Stimulated activated naive CD8-positive, alpha-beta T cell treated with anti-CD3 and anti-CD28 coated beads, Interleukin-15, Interleukin-2, amounts not matched to agents 100 ng/mL and 50 ng/mL, for 24 hours (primary cell): ENCODE measurements around the gene SLC25A5.

Experiments used
- H3K27ac Mint-ChIP-seq: one replicate; pipeline ENCODE4 v1.8.0; 2021; ENCODE audit warnings: mild to moderate bottlenecking, mixed read lengths
- H3K27me3 Mint-ChIP-seq: one replicate; pipeline ENCODE4 v1.8.0; 2021; ENCODE audit warnings: mixed read lengths
- H3K36me3 Mint-ChIP-seq: one replicate; pipeline ENCODE4 v1.8.0; 2021; ENCODE audit warnings: low read depth, mixed read lengths
- H3K4me1 Mint-ChIP-seq: one replicate; pipeline ENCODE4 v1.8.0; 2021; ENCODE audit warnings: low read depth, mixed read lengths
- H3K4me3 Mint-ChIP-seq: one replicate; pipeline ENCODE4 v1.8.0; 2021; ENCODE audit warnings: mild to moderate bottlenecking, mixed read lengths
- H3K9me3 Mint-ChIP-seq: one replicate; pipeline ENCODE4 v1.8.0; 2021; ENCODE audit warnings: mixed read lengths

Gene SLC25A5

DNA sequence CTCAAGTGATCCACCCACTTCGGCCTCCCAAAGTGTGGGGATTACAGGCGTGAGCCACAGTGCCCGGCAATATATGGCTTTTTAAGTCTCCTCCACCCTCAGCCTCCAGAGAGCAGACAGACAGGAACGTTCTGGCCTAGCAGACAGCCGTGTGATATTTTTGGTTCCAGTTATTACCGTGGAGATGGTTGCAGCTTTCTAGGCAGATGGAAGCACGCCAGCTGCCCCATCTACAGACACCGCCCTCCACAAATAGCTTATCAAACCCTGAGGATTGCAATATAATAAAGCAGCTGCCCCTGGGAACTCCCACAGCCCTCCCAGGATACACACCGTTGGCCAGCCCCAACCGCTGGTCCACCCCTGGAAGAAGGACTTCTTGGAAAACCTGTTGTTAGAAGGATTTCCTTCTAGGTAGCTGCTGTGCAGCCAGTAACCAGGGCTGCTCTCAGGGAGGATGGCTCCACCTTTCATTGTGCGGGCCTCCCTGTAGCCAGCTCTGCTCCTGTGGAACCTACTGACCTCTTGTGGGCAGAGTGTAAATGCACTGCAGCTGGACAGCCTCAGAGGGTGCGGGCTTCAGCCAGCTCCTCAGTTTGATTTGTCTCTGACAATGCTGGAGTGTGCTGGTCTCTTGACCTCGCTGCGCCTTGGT, 44.0 kb downstream of the SLC25A5 start:
- Mint-ChIP-seq H3K36me3 (no peaks in the 10 kb centered on the region), H3K4me3 (no peak overlapping the region), H3K27ac (no peak overlapping the region), H3K27me3 (no peaks in the 10 kb centered on the region), H3K4me1 (peaks cover 3% of the 10 kb centered on the region), H3K9me3 (no peaks in the 10 kb centered on the region)

DNA sequence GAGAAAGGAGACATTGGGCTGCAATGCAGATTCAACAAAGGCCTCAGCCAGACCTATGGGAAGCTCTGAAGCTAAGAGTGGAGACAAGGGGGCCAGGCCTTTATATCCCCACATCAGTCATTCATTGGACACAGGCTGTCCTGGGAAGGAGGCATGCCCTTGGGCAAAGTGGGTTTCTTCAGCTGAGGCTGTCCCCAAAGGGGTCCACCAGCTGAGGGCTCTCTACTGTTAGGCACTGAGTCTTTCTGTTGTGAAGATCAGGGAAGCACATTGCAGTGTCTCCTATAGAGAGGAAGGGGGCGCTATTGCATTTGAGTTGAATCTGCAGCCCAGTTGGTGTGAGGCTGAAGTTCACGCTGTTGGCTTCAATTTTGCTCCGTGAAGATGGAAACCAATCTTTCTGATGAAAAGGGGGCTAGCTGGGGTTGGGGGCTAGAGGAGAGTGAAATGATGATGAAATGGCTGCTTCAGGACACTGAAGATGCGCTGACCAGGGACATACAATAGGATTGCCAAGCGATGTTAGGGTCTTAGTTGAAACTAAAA, 48.0 kb downstream of the SLC25A5 start:
- Mint-ChIP-seq H3K27ac (no peak overlapping the region), H3K4me3 (no peak overlapping the region), H3K4me1 (no peaks in the 10 kb centered on the region), H3K9me3 (no peaks in the 10 kb centered on the region), H3K27me3 (no peaks in the 10 kb centered on the region), H3K36me3 (no peaks in the 10 kb centered on the region)

DNA sequence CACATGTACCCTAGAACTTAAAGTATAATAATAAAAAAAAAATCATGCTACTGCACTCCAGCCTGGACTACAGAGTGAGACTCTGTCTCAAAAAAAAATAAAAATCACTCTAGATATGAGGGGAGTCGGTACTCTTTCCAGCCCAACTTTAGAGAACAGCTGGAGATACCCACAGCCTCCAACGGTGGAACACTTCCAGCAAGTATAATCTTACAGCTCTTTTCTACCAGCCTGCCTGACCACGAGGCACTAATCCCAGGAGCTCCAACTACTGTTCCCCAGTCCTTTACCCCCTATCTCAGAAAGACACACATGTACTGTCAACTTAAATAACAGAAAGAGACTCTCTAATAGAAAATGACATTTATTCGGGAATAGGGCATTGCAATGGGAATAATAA, 50.1 kb downstream of the SLC25A5 start:
- no peak overlapping the region for H3K27ac Mint-ChIP-seq
- no peaks in the 10 kb centered on the region for H3K4me1 Mint-ChIP-seq
- H3K27me3 Mint-ChIP-seq: no peaks in the 10 kb centered on the region
- H3K36me3 Mint-ChIP-seq: no peaks in the 10 kb centered on the region
- no peak overlapping the region for H3K4me3 Mint-ChIP-seq
- H3K9me3 Mint-ChIP-seq: no peaks in the 10 kb centered on the region
